Endothelial cell of umbilical vein (primary cell): ENCODE results near the gene KMT5C. TPM values are rescaled to one million over a fixed set of nuclear protein-coding genes. Genes with fewer than 3 reads are reported as not detected.

Experiments used
- BruUV-seq: library from RNA; stranded (reverse); fragments of 400-500 nt; replicated peaks from 2 replicates; lab custom pipeline; 2021; lab: Mats Ljungman, UMichigan
- CTCF ChIA-PET: fragments of 300-600, 350-600 bp; sonication (Branson Sonifier 250); formaldehyde crosslinking; loops from one replicate; lab custom pipeline; 2021; ENCODE audit warnings: antibody characterized with exemption, inconsistent platforms; lab: Charles Lee
- POLR2A ChIA-PET: fragments of 300-600, 350-600 bp; sonication (Branson Sonifier 250); formaldehyde crosslinking; loops from one replicate; lab custom pipeline; 2021; ENCODE audit warnings: antibody characterized with exemption, inconsistent platforms; lab: Charles Lee
- DNase-seq: peaks from one replicate; pipeline ENCODE4 v3.0.0-alpha.2; 2011; ENCODE audit warnings: low read depth, low spot score
- FAIRE-seq: peaks from 2 replicates; lab custom pipeline; 2011; peaks lifted over from hg19 to GRCh38; lab: Jason Lieb, UNC
- H2AFZ ChIP-seq: 2 replicates; pipeline ENCODE4 v1.6.0; 2012; ENCODE audit warnings: low read depth, low read length, control low read depth, inconsistent platforms
- H3K27ac ChIP-seq: 2 replicates; pipeline ENCODE4 v1.5.1; 2011; ENCODE audit warnings: low read depth, mild to moderate bottlenecking, control low read depth, low read length, moderate library complexity; ENCODE audit not compliant: insufficient read depth
- H3K27me3 ChIP-seq, 2 experiments: 2 replicates each; pipeline versions ENCODE4 v1.6.0 to v1.6.1; 2011; ENCODE audit warnings: low read length in 2 of 2, mixed read lengths in 1 of 2; ENCODE audit not compliant: control insufficient read depth in 2 of 2, insufficient read depth in 2 of 2
- H3K36me3 ChIP-seq, 2 experiments: 2 replicates in 1 of 2; 3 replicates in 1 of 2; pipeline ENCODE4 v1.5.1; 2011; ENCODE audit warnings: low read length in 2 of 2, mild to moderate bottlenecking in 1 of 2, moderate library complexity in 1 of 2; ENCODE audit not compliant: control insufficient read depth in 2 of 2, insufficient read depth in 2 of 2; ENCODE audit errors: extremely low read depth in 1 of 2
- H3K4me1 ChIP-seq: 3 replicates; pipeline ENCODE4 v1.5.1; 2011; ENCODE audit warnings: mild to moderate bottlenecking, low read length; ENCODE audit not compliant: control insufficient read depth, insufficient read depth; ENCODE audit errors: extremely low read depth
- H3K4me2 ChIP-seq: 2 replicates; pipeline ENCODE4 v1.6.1; 2011; ENCODE audit warnings: low read length, control low read depth, mixed read lengths; ENCODE audit not compliant: insufficient read depth
- H3K4me3 ChIP-seq, 3 experiments: fragments of 200-600 bp in 1 of 3; sonication (generic), shearing (Covaris generic) in 1 of 3; replicated peaks in 1 of 3; 2 replicates each; pipeline ENCODE4 v1.5.1; 2011 to 2016; ENCODE audit warnings: control low read depth in 3 of 3, low read length in 3 of 3, mild to moderate bottlenecking in 2 of 3, inconsistent platforms in 1 of 3, low read depth in 1 of 3, moderate library complexity in 1 of 3; ENCODE audit not compliant: insufficient read depth in 1 of 3
- H3K79me2 ChIP-seq: 2 replicates; pipeline ENCODE4 v1.6.0; 2012; ENCODE audit warnings: low read length, inconsistent platforms; ENCODE audit not compliant: control insufficient read depth, insufficient read depth
- H3K9ac ChIP-seq: replicated peaks from 2 replicates; pipeline ENCODE3; 2011; ENCODE audit warnings: low read length, control low read depth; ENCODE audit not compliant: insufficient read depth; ENCODE audit errors: extremely low read depth
- H3K9me1 ChIP-seq: replicated peaks from 3 replicates; pipeline ENCODE4 v1.6.0; 2011; ENCODE audit warnings: mild to moderate bottlenecking, low read length; ENCODE audit not compliant: control insufficient read depth, insufficient read depth; ENCODE audit errors: extremely low read depth
- H3K9me3 ChIP-seq: replicated peaks from 2 replicates; pipeline ENCODE4 v1.5.1; 2012; ENCODE audit warnings: low read length, inconsistent platforms; ENCODE audit not compliant: control insufficient read depth, insufficient read depth
- H4K20me1 ChIP-seq: replicated peaks from 2 replicates; pipeline ENCODE3; 2011; ENCODE audit warnings: mild to moderate bottlenecking, low read length; ENCODE audit not compliant: control insufficient read depth, insufficient read depth; ENCODE audit errors: extremely low read depth
- EZH2 ChIP-seq: IDR thresholded peaks from 2 replicates; pipeline ENCODE4 v1.6.1; 2012; ENCODE audit warnings: borderline replicate concordance, low read depth, mild to moderate bottlenecking, moderate library complexity, low read length, inconsistent platforms; ENCODE audit not compliant: severe bottlenecking
- FOS ChIP-seq: IDR thresholded peaks from 2 replicates; pipeline ENCODE4 v1.6.1; 2011; ENCODE audit warnings: mild to moderate bottlenecking, low read length, moderate library complexity, borderline replicate concordance; ENCODE audit not compliant: insufficient read depth
- GATA2 ChIP-seq: IDR thresholded peaks from 2 replicates; pipeline ENCODE4 v1.7.0; 2011; ENCODE audit warnings: low read depth, mild to moderate bottlenecking, moderate library complexity, mixed read lengths, low read length; ENCODE audit not compliant: insufficient read length, insufficient read depth
- JUN ChIP-seq: IDR thresholded peaks from 2 replicates; pipeline ENCODE4 v1.6.1; 2011; ENCODE audit warnings: borderline replicate concordance, low read depth; ENCODE audit not compliant: insufficient read length, insufficient read depth
- MYC ChIP-seq: IDR thresholded peaks from one replicate; pipeline ENCODE4 v1.6.1; 2011; ENCODE audit warnings: mild to moderate bottlenecking, low read depth, low read length
- POLR2A ChIP-seq: IDR thresholded peaks from 2 replicates; pipeline ENCODE4 v1.6.1; 2012; ENCODE audit warnings: low read depth, mild to moderate bottlenecking, control low read depth, low read length
- POLR2AphosphoS5 ChIP-seq: IDR thresholded peaks from 2 replicates; pipeline ENCODE4 v1.6.1; 2012; ENCODE audit warnings: low read depth, mild to moderate bottlenecking, control low read depth, low read length, moderate library complexity; ENCODE audit not compliant: insufficient read depth
- dilution Hi-C: fragments of 300-500 bp; cut with MboI; formaldehyde crosslinking; loops from one replicate; pipeline ENCODE4 v1.15.0; 2019; ENCODE audit warnings: low sequenced_read_pairs; ENCODE audit not compliant: extremely low pct_ligation_motif_present
- intact Hi-C: fragments of 100-400 bp; cut with micrococcal nuclease; formaldehyde crosslinking; loops from one replicate; pipeline ENCODE4 v1.10.0; 2022
- polyA plus RNA-seq, 4 experiments: library from polyadenylated mRNA; depleted of rRNA in 3 of 4; stranded (reverse) in 3 of 4; unstranded in 1 of 4; fragments of >200 nt; gene quantifications; 2 replicates each; pipeline versions ENCODE4 v1.2.1 to v1.2.3, GENCODE V29; 2011 to 2012; ENCODE audit warnings: missing spikeins in 1 of 4
- total RNA-seq: library from RNA; stranded (reverse); gene quantifications from 2 replicates; pipeline ENCODE4 v1.2.3, GENCODE V29; 2021
- TF ChIP-seq, protein P1 (sequence below): IDR thresholded peaks from 2 replicates; pipeline ENCODE4 v1.6.1; 2011; ENCODE audit not compliant: insufficient read depth, insufficient read length
- TF ChIP-seq, protein P2 (sequence below), 2 donors: IDR thresholded peaks; 1 replicate in 1 of 2; 2 replicates in 1 of 2; pipeline ENCODE4 v1.5.1; 2011; ENCODE audit warnings: low read length in 2 of 2, mild to moderate bottlenecking in 2 of 2, moderate library complexity in 2 of 2, control low read depth in 1 of 2, inconsistent platforms in 1 of 2, low read depth in 1 of 2; ENCODE audit not compliant: insufficient read depth in 1 of 2; ENCODE audit errors: extremely low read depth in 1 of 2

Gene KMT5C
- total and polyA plus RNA-seq, 2 donors (not counting 3 experiments of a cell fraction or from before 2014, with no cell fraction given), result 7.2 to 13.5 TPM

DNA sequence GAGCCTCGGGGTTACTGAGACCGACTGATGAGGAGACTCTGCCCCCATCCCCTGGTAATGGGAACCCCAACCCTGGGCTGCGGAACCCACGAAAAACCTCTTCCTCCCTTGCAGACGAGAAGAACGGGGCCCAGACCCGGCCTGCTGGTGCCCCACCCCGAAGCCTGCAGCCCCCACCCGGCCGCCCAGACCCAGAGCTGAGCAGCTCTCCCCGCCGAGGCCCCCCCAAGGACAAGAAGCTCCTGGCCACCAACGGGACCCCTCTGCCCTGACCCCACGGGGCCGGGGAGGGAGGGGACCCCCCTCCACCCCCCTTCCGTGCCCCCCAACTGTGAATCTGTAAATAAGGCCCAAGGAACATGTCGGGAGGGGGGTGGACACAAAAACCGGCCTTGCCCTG is 27.9 kb upstream of the KMT5C start:
- intact Hi-C loops (no loop called here), dilution Hi-C loops (no loop called here)
- FAIRE-seq (no peak), DNase-seq (no peak)
- Histone ChIP-seq H3K9me3 (no peaks in the 10 kb centered on the region), H3K4me3 (no peak overlapping the region), H2AFZ (no peak overlapping the region), H3K9me1 (no peaks in the 10 kb centered on the region), H3K9ac (no peak overlapping the region), H3K27me3 (no peaks in the 10 kb centered on the region), H3K27ac (no peak overlapping the region), H4K20me1 (no peaks in the 10 kb centered on the region), H3K79me2 (no peaks in the 10 kb centered on the region), H3K36me3 (no peaks in the 10 kb centered on the region), H3K4me2 (no peak overlapping the region), H3K4me1 (no peaks in the 10 kb centered on the region)
- ChIA-PET POLR2A (no interaction called here), CTCF (interaction anchor here (0.6 to 2.8 kb wide), 2 partner anchors 10 to 173 kb away, joined by 3 to 18 read pairs; no protein-coding TSS in a partner anchor)
- TF ChIP-seq FOS, result no peak
- TF ChIP-seq POLR2AphosphoS5, result no peak
- no peak for TF ChIP-seq POLR2A
- TF ChIP-seq, protein P1, sequence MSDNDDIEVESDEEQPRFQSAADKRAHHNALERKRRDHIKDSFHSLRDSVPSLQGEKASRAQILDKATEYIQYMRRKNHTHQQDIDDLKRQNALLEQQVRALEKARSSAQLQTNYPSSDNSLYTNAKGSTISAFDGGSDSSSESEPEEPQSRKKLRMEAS, result no peak
- no peak for TF ChIP-seq EZH2
- TF ChIP-seq, protein P2, sequence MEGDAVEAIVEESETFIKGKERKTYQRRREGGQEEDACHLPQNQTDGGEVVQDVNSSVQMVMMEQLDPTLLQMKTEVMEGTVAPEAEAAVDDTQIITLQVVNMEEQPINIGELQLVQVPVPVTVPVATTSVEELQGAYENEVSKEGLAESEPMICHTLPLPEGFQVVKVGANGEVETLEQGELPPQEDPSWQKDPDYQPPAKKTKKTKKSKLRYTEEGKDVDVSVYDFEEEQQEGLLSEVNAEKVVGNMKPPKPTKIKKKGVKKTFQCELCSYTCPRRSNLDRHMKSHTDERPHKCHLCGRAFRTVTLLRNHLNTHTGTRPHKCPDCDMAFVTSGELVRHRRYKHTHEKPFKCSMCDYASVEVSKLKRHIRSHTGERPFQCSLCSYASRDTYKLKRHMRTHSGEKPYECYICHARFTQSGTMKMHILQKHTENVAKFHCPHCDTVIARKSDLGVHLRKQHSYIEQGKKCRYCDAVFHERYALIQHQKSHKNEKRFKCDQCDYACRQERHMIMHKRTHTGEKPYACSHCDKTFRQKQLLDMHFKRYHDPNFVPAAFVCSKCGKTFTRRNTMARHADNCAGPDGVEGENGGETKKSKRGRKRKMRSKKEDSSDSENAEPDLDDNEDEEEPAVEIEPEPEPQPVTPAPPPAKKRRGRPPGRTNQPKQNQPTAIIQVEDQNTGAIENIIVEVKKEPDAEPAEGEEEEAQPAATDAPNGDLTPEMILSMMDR (IDR thresholded peaks at IDR 0.05; ENCODE audit: extremely low read depth in 1 of 2, insufficient read depth in 1 of 2, low read depth in 1 of 2, low read length in 2 of 2), result no peak
- TF ChIP-seq GATA2, result no peak
- TF ChIP-seq JUN, result no peak
- no peak for TF ChIP-seq MYC
- no TSS peak for BruUV-seq
